Liver (tissue), 3 donors: ENCODE results near the gene CHD9NB.

Source experiments
- ATF3 ChIP-seq: IDR thresholded peaks from 2 replicates; pipeline ENCODE4 v1.6.1; 2016; ENCODE audit warnings: antibody characterized with exemption
- CTCF ChIP-seq: fragments of 150-350 bp; IDR thresholded peaks from 2 replicates; pipeline ENCODE4 v1.5.1; 2017; ENCODE audit warnings: improper control_type of control experiment, low read depth, low read length; ENCODE audit not compliant: missing input control
- JUND ChIP-seq, 2 donors: IDR thresholded peaks; 2 replicates each; pipeline ENCODE4 v1.6.1; 2016; ENCODE audit warnings: antibody characterized with exemption in 2 of 2
- MAX ChIP-seq: IDR thresholded peaks from 2 replicates; pipeline ENCODE4 v1.6.1; 2016; ENCODE audit warnings: antibody characterized with exemption
- REST ChIP-seq: IDR thresholded peaks from 2 replicates; pipeline ENCODE4 v1.6.1; 2016; ENCODE audit warnings: antibody characterized with exemption, mild to moderate bottlenecking
- RXRA ChIP-seq, 2 donors: IDR thresholded peaks; 2 replicates each; pipeline ENCODE4 v1.6.1; 2017 to 2018; ENCODE audit warnings: antibody characterized with exemption in 2 of 2, mild to moderate bottlenecking in 1 of 2
- SP1 ChIP-seq: IDR thresholded peaks from 2 replicates; pipeline ENCODE4 v1.6.1; 2018; ENCODE audit warnings: antibody characterized with exemption, mild to moderate bottlenecking
- YY1 ChIP-seq: IDR thresholded peaks from 2 replicates; pipeline ENCODE4 v1.6.1; 2016; ENCODE audit warnings: antibody characterized with exemption, mild to moderate bottlenecking
- donor health status: healthy.
- donor health status: healthy.

GRCh38 chr16:52993179-52993578 lies 59.5 kb downstream of the CHD9NB start:
- TF ChIP-seq CTCF (no peak), YY1 (no peak), ATF3 (no peak), RXRA (IDR thresholded peaks at IDR 0.05) (no peak), MAX (no peak), REST (no peak), SP1 (no peak), JUND (IDR thresholded peaks at IDR 0.05) (no peak)
